Measurements from ENCODE around the gene CAPZA3.
"Not testable (repeated sequence)": the region's sequence is repeated elsewhere in the genome, so short reads cannot be mapped to it uniquely, and the experiment has no call there.

Gene CAPZA3, protein sequence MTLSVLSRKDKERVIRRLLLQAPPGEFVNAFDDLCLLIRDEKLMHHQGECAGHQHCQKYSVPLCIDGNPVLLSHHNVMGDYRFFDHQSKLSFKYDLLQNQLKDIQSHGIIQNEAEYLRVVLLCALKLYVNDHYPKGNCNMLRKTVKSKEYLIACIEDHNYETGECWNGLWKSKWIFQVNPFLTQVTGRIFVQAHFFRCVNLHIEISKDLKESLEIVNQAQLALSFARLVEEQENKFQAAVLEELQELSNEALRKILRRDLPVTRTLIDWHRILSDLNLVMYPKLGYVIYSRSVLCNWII

DNA sequence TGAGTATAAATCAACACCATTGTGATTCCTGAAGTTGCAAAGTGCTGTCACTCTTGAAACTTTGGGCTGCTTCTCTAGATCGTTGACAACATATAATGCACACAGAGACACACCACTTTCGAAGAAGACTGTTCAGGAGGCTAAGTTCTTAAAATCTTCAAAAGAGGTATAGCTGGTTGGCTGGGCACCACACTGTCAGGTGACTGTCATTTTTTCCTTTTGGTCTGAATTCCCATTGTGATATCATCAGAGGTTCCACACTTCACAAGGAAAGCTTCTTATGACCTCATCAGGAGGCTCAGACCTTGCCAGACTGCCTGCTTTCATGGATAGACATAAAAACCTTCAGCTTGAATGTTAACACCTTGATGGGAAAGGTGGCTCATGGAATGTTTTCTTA is at the start of gene CAPZA3, which contains the start of gene PLCZ1:
Gene CAPZA3, plus strand, starts transcription at position 301 of the 400 bp plus-strand sequence. CDS start 150 bp downstream, outside the sequence.
Gene PLCZ1, minus strand, starts transcription at position 194 of the 400 bp plus-strand sequence. CDS start 641 bp downstream, outside the sequence.
- POLR2A ChIA-PET: no interaction called here

DNA sequence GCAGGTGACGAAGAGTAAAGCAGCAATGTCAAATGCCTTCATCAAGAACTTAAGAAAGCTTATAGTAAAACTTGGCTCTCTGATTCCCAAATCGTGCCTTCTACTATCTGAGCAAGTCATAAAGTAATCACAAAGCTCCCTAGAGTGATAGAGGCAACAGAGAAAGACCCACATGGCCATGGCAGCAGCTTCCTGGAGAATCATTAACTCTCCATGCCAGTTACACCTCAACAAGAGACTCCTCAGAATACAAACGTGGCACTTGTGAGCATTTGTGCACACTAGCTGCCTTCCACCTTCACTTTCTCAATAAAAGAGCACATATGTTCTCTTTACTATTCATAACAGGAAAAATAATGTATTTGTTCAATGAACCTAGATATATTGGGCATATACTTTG is 48.1 kb upstream of the CAPZA3 start:
- DNase-seq (ENCODE audit: extremely low spot score): no peak
- ChIA-PET POLR2A (no interaction called here), CTCF (no interaction called here)
- TF ChIP-seq ARNT (IDR thresholded peaks at IDR 0.05) (no peak), FOXM1 (IDR thresholded peaks at IDR 0.05; ENCODE audit: borderline replicate concordance) (no peak), SP1 (IDR thresholded peaks at IDR 0.05) (no peak), NFRKB (IDR thresholded peaks at IDR 0.05) (no peak), CTBP1 (IDR thresholded peaks at IDR 0.05; ENCODE audit: borderline replicate concordance) (no peak), TARDBP (IDR thresholded peaks at IDR 0.05) (no peak), ELF4 (IDR thresholded peaks at IDR 0.05) (no peak), BHLHE40 (IDR thresholded peaks at IDR 0.05; ENCODE audit: borderline replicate concordance) (no peak), FOXK2 (IDR thresholded peaks at IDR 0.05) (no peak), SUZ12 (IDR thresholded peaks at IDR 0.05) (no peak)

More for the DNA sequence above, at the start of gene CAPZA3, which contains the start of gene PLCZ1:
- TF ChIP-seq LEF1 (IDR thresholded peaks at IDR 0.05; ENCODE audit: borderline replicate concordance) (no peak), FOXK2 (IDR thresholded peaks at IDR 0.05) (no peak), CTBP1 (IDR thresholded peaks at IDR 0.05; ENCODE audit: borderline replicate concordance) (no peak), ZNF384 (IDR thresholded peaks at IDR 0.05) (no peak), FOXA1 (IDR thresholded peaks at IDR 0.05) (no peak), ARNT (IDR thresholded peaks at IDR 0.05) (no peak), SP1 (IDR thresholded peaks at IDR 0.05) (no peak), BHLHE40 (IDR thresholded peaks at IDR 0.05; ENCODE audit: borderline replicate concordance) (no peak), L3MBTL2 (conservative IDR thresholded peaks at IDR 0.05) (no peak), ELF4 (IDR thresholded peaks at IDR 0.05) (no peak), FOXM1 (IDR thresholded peaks at IDR 0.05; ENCODE audit: borderline replicate concordance) (no peak), SUZ12 (IDR thresholded peaks at IDR 0.05) (no peak), HDGF (IDR thresholded peaks at IDR 0.05; ENCODE audit: borderline replicate concordance) (no peak)
- TF ChIP-seq, protein P1, sequence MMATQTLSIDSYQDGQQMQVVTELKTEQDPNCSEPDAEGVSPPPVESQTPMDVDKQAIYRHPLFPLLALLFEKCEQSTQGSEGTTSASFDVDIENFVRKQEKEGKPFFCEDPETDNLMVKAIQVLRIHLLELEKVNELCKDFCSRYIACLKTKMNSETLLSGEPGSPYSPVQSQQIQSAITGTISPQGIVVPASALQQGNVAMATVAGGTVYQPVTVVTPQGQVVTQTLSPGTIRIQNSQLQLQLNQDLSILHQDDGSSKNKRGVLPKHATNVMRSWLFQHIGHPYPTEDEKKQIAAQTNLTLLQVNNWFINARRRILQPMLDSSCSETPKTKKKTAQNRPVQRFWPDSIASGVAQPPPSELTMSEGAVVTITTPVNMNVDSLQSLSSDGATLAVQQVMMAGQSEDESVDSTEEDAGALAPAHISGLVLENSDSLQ (IDR thresholded peaks at IDR 0.05): no peak
- CTCF ChIA-PET: no interaction called here
- no peak for DNase-seq (ENCODE audit: extremely low spot score)

DNA sequence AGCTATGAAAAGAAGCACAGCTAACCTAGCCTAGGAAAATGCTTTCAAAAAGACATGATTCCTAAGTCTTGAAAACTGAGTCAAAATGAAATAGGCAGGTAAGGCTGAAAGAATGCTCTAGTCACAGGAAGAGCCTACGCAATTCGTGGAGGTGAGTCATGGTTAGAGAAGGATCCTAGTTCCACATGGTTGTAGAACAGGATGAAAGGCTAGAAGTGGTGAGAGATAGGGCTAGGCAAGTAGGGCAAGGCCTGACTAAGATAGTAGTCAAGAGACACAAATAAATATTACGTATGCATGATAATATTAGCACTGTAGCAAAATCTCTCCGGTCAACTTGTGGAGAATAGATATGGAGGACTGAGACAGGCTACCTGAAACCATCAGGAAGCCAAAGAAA is 47.3 kb upstream of the CAPZA3 start:
- no peak for TF ChIP-seq SP1 (IDR thresholded peaks at IDR 0.05)
- CTCF ChIA-PET: no interaction called here
- POLR2A ChIA-PET: no interaction called here
- no peak for DNase-seq (ENCODE audit: extremely low spot score)

DNA sequence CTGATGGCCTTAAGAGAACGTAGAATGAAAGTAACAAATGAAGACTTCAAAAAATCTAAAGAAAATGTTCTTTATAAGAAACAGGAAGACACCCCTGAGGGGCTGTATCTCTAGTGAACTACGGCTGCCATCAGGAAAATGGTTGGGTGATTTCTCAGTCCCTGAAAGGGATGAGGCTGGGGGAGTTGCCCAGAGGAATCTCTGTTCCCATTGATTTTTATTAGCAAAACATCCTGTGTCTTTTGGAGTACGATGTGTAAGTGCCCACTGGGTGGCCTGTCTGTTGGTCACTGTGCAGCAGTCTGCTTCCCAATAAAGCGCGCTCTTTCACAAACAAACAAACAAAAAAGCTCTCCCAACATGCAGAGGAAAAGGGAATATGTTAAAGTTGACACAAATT is 43.9 kb upstream of the CAPZA3 start:
- DNase-seq (ENCODE audit: extremely low spot score); CTCF ChIA-PET; POLR2A ChIA-PET: not testable (repeated sequence)

DNA sequence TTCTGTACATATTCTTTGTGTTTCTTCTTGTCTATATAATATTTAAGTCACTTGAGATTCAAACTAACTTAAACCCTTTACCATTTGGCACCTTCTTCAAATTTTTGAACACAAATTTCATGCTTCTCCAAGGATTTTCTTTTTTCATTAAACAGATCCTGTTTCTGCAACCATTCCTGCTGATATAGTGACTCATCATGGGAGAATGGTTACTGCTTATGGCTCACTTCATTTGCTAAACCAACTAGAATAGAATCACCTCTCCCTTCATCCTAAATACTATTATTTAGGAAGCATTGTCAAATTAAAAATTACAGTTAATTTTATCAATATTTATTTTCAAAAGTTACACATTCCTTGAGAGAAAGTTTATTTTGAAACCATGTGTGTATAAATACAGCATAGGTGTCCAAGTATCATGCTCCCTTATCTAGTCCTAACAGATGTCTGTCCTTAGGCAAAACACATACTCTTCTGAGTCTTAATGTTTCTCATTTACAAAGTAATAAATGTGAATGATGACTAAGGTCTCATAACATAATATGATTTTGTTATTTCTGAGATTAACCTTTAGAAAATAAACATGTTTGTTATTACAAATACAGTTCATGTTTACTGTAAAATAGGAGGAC is 40.8 kb upstream of the CAPZA3 start:
- ChIA-PET CTCF (no interaction called here), POLR2A (no interaction called here)
- no peak for DNase-seq (ENCODE audit: extremely low spot score)
- no peak for TF ChIP-seq FOXK2 (IDR thresholded peaks at IDR 0.05)
- no peak for TF ChIP-seq ARNT (IDR thresholded peaks at IDR 0.05)
- TF ChIP-seq FOXM1 (IDR thresholded peaks at IDR 0.05; ENCODE audit: borderline replicate concordance): no peak
- no peak for TF ChIP-seq SUZ12 (IDR thresholded peaks at IDR 0.05)
- no peak for TF ChIP-seq SP1 (IDR thresholded peaks at IDR 0.05)

DNA sequence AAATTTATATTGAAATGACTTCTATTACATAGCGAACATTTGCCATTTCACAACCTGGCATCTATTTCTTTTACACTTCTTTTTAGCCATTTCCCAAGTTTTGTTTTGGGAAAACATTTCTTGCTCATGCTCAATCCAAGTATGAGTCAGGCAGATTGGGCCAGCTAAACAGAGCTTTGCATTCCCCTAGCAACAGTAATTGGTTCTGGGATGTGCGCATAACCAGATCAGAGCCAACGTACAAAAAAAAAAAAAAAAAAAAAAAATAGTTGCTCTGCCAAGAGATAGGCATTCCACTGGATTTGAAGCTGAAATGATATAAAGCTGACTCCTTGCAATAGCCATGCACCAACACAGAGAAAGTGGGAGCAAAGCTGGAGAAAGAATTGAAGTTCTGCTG is 37.6 kb upstream of the CAPZA3 start:
- ChIA-PET CTCF (no interaction called here), POLR2A (no interaction called here)
- TF ChIP-seq BHLHE40 (IDR thresholded peaks at IDR 0.05; ENCODE audit: borderline replicate concordance) (no peak), SP1 (IDR thresholded peaks at IDR 0.05) (no peak), CTBP1 (IDR thresholded peaks at IDR 0.05; ENCODE audit: borderline replicate concordance) (no peak), L3MBTL2 (conservative IDR thresholded peaks at IDR 0.05) (no peak), FOXM1 (IDR thresholded peaks at IDR 0.05; ENCODE audit: borderline replicate concordance) (no peak), FOXA1 (IDR thresholded peaks at IDR 0.05) (no peak), NFRKB (IDR thresholded peaks at IDR 0.05) (no peak), ELF4 (IDR thresholded peaks at IDR 0.05) (no peak), FOXK2 (IDR thresholded peaks at IDR 0.05) (no peak), ARNT (IDR thresholded peaks at IDR 0.05) (no peak), SUZ12 (IDR thresholded peaks at IDR 0.05) (no peak), LEF1 (IDR thresholded peaks at IDR 0.05; ENCODE audit: borderline replicate concordance) (no peak)
- TF ChIP-seq, protein P1 (IDR thresholded peaks at IDR 0.05): no peak
- no peak for DNase-seq (ENCODE audit: extremely low spot score)

DNA sequence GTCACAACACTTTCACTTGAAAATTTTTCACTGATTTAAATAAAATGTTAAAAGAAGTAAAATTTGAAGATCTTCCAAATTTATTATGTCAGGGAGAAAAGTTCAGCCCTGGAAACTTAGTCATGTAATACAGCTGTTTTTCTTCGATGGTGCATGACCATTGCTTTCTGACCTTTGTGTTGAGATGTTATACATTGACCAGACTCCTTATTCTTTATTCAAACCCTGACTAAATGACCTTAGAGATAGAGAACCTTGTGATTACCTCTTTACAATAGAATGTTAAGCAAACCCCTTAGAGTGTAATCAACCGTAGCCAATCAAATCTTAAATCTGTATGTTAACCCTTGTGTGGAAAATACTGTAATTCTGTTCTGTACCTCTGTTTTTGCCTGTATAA is 34.6 kb upstream of the CAPZA3 start:
- CTCF ChIA-PET: no interaction called here
- DNase-seq (ENCODE audit: extremely low spot score): no peak
- POLR2A ChIA-PET: no interaction called here
- no peak for TF ChIP-seq L3MBTL2 (conservative IDR thresholded peaks at IDR 0.05)
- TF ChIP-seq ELF4 (IDR thresholded peaks at IDR 0.05): no peak
- no peak for TF ChIP-seq FOXK2 (IDR thresholded peaks at IDR 0.05)
